ENCODE data around the gene C1S. TPM values are rescaled to one million over a fixed set of nuclear protein-coding genes. Genes with fewer than 3 reads are reported as not detected.

The C1S gene
- total and polyA plus RNA-seq, 2 donors (not counting 1 experiment from before 2014, with no cell fraction given): 0.21 to 0.64 TPM

DNA sequence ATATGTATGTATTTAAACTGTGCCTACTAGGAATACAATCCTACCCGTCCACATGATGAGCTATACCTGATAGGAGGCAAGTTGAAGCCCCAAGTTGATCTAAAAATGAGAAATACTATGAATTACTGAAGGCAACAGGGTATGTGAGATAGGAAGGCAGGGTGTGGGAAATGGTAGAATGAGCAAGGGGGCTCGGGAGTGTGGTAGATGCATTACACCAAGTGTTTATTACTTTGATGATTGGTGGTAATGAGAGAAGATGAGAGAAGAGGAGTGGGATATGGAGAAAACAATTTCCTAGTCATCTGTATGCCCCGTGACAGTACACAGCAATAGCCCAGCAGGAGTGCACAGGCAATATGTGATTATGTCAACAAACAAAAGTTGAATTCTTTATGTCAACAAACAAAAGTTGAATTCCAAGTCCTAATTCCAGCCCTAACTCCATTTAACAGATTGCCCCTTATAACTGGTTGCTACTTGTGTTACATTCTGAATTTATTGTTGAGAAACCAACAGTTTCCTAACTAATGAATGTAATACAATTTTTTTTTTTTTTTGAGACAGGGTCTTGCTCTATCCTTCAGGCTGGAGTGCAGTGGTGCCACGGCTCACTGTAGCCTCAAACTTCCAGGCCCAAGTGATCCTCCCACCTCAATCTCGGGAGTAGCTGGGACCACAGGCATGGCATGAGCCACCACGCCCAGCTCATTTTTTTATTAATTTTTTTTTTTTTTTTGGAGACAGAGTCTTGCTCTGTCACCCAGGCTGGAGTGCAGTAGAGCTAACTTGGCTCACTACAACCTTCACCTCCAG is 44.8 kb upstream of the C1S start:
- WGBS (ENCODE audit: insufficient coverage): 90% methylated on average over 2 of the region's 6 CpGs
- Histone ChIP-seq H2AFZ (ENCODE audit: insufficient read depth, low read depth, low read length, poor library complexity, severe bottlenecking) (no peak overlapping the region), H3K9me3 (ENCODE audit: control extremely low read depth in 1 of 3, control insufficient read depth in 2 of 3, insufficient read depth in 1 of 3, low read length in 2 of 3) (no peaks in the 10 kb centered on the region), H3K4me1 (ENCODE audit: control insufficient read depth in 2 of 2, insufficient read depth in 2 of 2, low read length in 2 of 2) (peaks cover 7 to 17% of the 10 kb centered on the region in 2 donors), H3K27ac (ENCODE audit: low read length in 2 of 2) (no peak overlapping the region), H4K20me1 (ENCODE audit: control insufficient read depth, insufficient read depth, low read length, poor library complexity, severe bottlenecking) (peaks cover 10% of the 10 kb centered on the region), H3K79me2 (ENCODE audit: control insufficient read depth, insufficient read depth, low read length) (peaks cover 53% of the 10 kb centered on the region), H3K9ac (ENCODE audit: low read length) (no peak overlapping the region), H3K4me3 (ENCODE audit: control extremely low read depth in 1 of 5, extremely low read depth in 1 of 5, insufficient read depth in 1 of 5, low read depth in 2 of 5, low read length in 4 of 5) (no peak overlapping the region), H3K36me3 (replicated peaks in 1 of 2; ENCODE audit: control extremely low read depth in 1 of 2, control insufficient read depth in 1 of 2, extremely low read depth in 1 of 2, insufficient read depth in 2 of 2, low read length in 1 of 2) (peaks cover 0 to 7% of the 10 kb centered on the region in 2 experiments), H3K4me2 (replicated peaks; ENCODE audit: low read depth, low read length, poor library complexity, severe bottlenecking) (no peak overlapping the region), H3K27me3 (replicated peaks in 1 of 4; ENCODE audit: control extremely low read depth in 1 of 4, control insufficient read depth in 3 of 4, insufficient read depth in 4 of 4, low read length in 3 of 4) (no peaks in the 10 kb centered on the region)
- DNase-seq (no peak), ATAC-seq (ENCODE audit: low read depth) (no peak)
- CTCF ChIA-PET: interaction anchor here (1.7 kb wide), 1 partner anchor 51 kb away, joined by 4 read pairs; no protein-coding TSS in a partner anchor
- Mint-ChIP-seq H3K9me3 (ENCODE audit: insufficient read depth) (no peaks in the 10 kb centered on the region), H3K27ac (no peak overlapping the region), H3K4me1 (peaks cover 18% of the 10 kb centered on the region), H3K4me3 (no peak overlapping the region), H3K27me3 (no peaks in the 10 kb centered on the region)
- POLR2A ChIA-PET: no interaction called here
- intact Hi-C loops (cut with micrococcal nuclease): loop anchor here (5.0 kb wide), 1 partner anchor 77 kb away; the partner anchor contains the start of gene C1R
- TF ChIP-seq, protein P1, sequence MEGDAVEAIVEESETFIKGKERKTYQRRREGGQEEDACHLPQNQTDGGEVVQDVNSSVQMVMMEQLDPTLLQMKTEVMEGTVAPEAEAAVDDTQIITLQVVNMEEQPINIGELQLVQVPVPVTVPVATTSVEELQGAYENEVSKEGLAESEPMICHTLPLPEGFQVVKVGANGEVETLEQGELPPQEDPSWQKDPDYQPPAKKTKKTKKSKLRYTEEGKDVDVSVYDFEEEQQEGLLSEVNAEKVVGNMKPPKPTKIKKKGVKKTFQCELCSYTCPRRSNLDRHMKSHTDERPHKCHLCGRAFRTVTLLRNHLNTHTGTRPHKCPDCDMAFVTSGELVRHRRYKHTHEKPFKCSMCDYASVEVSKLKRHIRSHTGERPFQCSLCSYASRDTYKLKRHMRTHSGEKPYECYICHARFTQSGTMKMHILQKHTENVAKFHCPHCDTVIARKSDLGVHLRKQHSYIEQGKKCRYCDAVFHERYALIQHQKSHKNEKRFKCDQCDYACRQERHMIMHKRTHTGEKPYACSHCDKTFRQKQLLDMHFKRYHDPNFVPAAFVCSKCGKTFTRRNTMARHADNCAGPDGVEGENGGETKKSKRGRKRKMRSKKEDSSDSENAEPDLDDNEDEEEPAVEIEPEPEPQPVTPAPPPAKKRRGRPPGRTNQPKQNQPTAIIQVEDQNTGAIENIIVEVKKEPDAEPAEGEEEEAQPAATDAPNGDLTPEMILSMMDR (IDR thresholded peaks at IDR 0.05): no peak
- no peak for TF ChIP-seq EZH2 (IDR thresholded peaks at IDR 0.05; ENCODE audit: borderline replicate concordance, insufficient read depth, low read depth, low read length, poor library complexity, severe bottlenecking)
